ENCODE results near the gene RAET1E.
A peak's percentile ranks its signal among the peaks of the same experiment; 100 is the strongest.

RAET1E gene

DNA sequence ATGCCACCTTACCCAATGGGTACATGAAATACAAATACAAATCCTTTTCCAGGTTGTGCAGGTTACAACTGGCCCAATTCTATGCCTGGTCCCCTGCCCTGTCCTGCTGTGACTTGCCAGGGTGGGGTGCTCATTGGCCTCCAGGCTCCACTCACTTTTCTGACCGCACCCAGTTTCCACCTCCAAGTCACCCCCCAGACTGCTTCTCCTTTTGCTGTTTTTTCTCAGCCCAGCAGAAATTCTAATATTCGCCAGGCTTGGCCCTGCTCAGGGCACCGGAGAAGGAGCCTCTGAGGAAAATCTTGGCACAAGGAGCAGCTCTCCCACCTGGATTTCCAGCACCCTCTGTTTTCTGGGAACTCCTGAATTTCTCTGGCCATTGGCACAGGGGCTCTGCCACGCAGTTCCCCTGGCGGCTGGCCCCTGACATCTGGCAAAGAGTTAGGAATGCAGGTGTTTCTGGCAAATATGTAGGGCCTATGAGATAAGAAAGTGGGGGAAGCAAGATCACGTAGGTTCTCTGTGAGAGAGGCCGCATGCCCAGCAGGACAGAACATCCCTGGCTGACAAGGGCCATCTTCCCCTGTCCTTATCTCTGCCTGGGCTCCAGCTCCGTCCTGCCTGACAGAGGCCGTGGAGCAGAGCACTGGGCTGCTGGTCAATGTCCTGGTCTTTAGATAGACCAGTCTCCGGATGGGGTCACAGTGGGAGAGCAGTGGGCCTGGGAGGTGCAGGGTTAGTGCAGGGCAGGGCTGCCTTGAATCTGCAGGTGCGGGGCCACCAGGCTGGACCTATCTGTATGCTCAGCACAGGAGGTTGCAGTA, 2.9 kb upstream of the RAET1E start:
- CTCF ChIA-PET, result interaction anchor here (0.6 kb wide), 1 partner anchor 958 kb away, joined by 3 read pairs; no protein-coding TSS in a partner anchor
- TF ChIP-seq FOXM1 (IDR thresholded peaks at IDR 0.05; ENCODE audit: borderline replicate concordance), result no peak
- POLR2A ChIA-PET, result no interaction called here
- no peak for DNase-seq (ENCODE audit: extremely low spot score)

DNA sequence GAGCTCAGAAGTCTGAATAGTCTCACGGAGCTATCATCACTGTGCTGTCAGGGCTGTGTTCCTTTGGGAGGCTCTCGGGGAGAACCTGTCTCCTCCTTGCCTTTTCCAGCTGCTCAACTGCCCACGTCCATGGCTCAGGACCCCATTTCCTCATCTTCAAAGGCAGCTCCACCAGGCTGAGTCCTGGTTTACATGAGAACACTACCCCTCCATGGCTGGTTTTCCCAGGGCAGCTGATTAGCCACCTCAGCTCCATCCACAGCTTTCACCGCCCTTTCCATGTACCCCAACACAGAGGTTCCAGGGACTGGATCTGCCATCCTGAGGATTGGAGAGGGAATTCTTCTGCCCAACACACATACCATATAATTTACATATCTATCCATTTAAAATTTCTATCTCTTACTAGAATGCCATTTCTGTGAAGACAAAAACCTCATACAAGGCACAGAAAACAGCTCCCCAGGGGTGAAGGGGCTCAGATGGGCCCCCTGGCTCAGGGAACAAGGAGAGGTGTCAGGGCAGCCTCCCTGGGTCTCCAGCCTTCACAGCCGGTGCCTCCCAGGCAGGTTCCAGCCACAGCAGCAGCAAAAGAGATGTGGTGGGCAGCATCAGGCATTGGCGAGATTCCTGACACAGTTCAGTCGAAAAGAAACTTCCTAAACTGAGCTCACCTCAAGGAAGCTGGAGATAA, 2.2 kb upstream of the RAET1E start:
- ChIA-PET CTCF (interaction anchor here (0.6 kb wide), 1 partner anchor 959 kb away, joined by 3 read pairs; no protein-coding TSS in a partner anchor), POLR2A (no interaction called here)
- TF ChIP-seq ZNF384 (IDR thresholded peaks at IDR 0.05) (no peak), HDGF (IDR thresholded peaks at IDR 0.05; ENCODE audit: borderline replicate concordance) (no peak), NFRKB (IDR thresholded peaks at IDR 0.05) (no peak), LEF1 (IDR thresholded peaks at IDR 0.05; ENCODE audit: borderline replicate concordance) (no peak), L3MBTL2 (conservative IDR thresholded peaks at IDR 0.05) (no peak), TARDBP (IDR thresholded peaks at IDR 0.05) (no peak), FOXK2 (IDR thresholded peaks at IDR 0.05) (no peak), ARNT (IDR thresholded peaks at IDR 0.05) (no peak), SUZ12 (IDR thresholded peaks at IDR 0.05) (no peak), ELF4 (IDR thresholded peaks at IDR 0.05) (no peak), BHLHE40 (IDR thresholded peaks at IDR 0.05; ENCODE audit: borderline replicate concordance) (no peak), SP1 (IDR thresholded peaks at IDR 0.05) (no peak), FOXA1 (IDR thresholded peaks at IDR 0.05) (no peak), CTBP1 (IDR thresholded peaks at IDR 0.05; ENCODE audit: borderline replicate concordance) (no peak), FOXM1 (IDR thresholded peaks at IDR 0.05; ENCODE audit: borderline replicate concordance) (no peak)
- TF ChIP-seq, protein P1, sequence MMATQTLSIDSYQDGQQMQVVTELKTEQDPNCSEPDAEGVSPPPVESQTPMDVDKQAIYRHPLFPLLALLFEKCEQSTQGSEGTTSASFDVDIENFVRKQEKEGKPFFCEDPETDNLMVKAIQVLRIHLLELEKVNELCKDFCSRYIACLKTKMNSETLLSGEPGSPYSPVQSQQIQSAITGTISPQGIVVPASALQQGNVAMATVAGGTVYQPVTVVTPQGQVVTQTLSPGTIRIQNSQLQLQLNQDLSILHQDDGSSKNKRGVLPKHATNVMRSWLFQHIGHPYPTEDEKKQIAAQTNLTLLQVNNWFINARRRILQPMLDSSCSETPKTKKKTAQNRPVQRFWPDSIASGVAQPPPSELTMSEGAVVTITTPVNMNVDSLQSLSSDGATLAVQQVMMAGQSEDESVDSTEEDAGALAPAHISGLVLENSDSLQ (IDR thresholded peaks at IDR 0.05), result no peak
- DNase-seq (ENCODE audit: extremely low spot score), result no peak

DNA sequence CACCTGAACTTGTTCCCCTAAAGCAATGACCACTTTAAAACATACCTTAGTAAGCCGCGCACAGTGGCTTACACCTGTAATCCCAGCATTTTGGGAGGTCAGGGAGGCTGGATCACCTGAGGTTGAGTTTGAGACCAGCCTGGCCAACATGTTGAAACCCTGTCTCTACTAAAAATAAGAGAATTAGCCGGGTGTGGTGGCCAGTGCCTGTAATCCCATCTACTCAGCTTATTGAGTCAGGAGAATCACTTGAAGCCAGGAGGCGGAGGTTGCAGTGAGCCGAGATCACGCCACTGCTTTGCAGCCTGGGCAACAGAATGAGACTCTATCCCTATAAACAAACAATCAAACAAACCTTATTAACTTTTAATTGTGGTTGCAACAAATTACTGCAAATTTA, 1.6 kb upstream of the RAET1E start:
- POLR2A ChIA-PET, result no interaction called here
- TF ChIP-seq FOXM1 (IDR thresholded peaks at IDR 0.05; ENCODE audit: borderline replicate concordance), result no peak
- TF ChIP-seq SUZ12 (IDR thresholded peaks at IDR 0.05), result no peak
- TF ChIP-seq ARNT (IDR thresholded peaks at IDR 0.05), result no peak
- no peak for TF ChIP-seq L3MBTL2 (conservative IDR thresholded peaks at IDR 0.05)
- no peak for TF ChIP-seq ZNF384 (IDR thresholded peaks at IDR 0.05)
- TF ChIP-seq SP1 (IDR thresholded peaks at IDR 0.05), result no peak
- TF ChIP-seq CTBP1 (IDR thresholded peaks at IDR 0.05; ENCODE audit: borderline replicate concordance), result no peak
- no peak for TF ChIP-seq NFRKB (IDR thresholded peaks at IDR 0.05)
- TF ChIP-seq HDGF (IDR thresholded peaks at IDR 0.05; ENCODE audit: borderline replicate concordance), result no peak
- no peak for TF ChIP-seq BHLHE40 (IDR thresholded peaks at IDR 0.05; ENCODE audit: borderline replicate concordance)
- no peak for TF ChIP-seq ELF4 (IDR thresholded peaks at IDR 0.05)
- no peak for TF ChIP-seq FOXA1 (IDR thresholded peaks at IDR 0.05)
- TF ChIP-seq, protein P1 (IDR thresholded peaks at IDR 0.05), result no peak
- no peak for TF ChIP-seq LEF1 (IDR thresholded peaks at IDR 0.05; ENCODE audit: borderline replicate concordance)
- TF ChIP-seq FOXK2 (IDR thresholded peaks at IDR 0.05), result no peak
- no peak for TF ChIP-seq TARDBP (IDR thresholded peaks at IDR 0.05)
- no peak for DNase-seq (ENCODE audit: extremely low spot score)
- CTCF ChIA-PET, result no interaction called here

DNA sequence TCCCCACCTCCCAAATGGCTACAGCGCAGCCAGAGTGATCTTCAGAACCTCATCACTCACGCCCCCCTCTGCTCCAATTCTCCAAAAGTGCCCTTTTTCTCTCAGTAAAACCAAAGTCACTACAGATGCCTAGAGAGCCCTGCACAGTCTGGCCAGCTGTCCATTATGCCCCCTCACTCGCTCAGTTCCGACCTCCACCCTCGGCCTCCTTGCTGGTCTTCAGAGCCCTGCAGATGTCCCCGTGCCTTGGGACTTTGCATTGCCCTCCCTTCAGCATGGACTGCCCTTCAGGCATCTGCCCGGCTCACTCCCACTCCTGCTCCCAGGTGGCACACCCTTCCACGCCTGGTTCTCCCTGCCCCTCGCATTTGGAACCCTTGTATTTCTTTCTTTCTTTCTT, 1.1 kb upstream of the RAET1E start:
- DNase-seq (ENCODE audit: extremely low spot score), result no peak
- ChIA-PET CTCF (interaction anchor here (0.6 to 1.1 kb wide), 4 partner anchors 16 to 59 kb away, joined by 3 to 4 read pairs (median 4); no protein-coding TSS in a partner anchor), POLR2A (interaction anchor here (1.0 kb wide), 1 partner anchor 181 kb away, joined by 3 read pairs; no protein-coding TSS in a partner anchor)
- no peak for TF ChIP-seq FOXM1 (IDR thresholded peaks at IDR 0.05; ENCODE audit: borderline replicate concordance)
- no peak for TF ChIP-seq SP1 (IDR thresholded peaks at IDR 0.05)
- TF ChIP-seq HDGF (IDR thresholded peaks at IDR 0.05; ENCODE audit: borderline replicate concordance), result no peak
- no peak for TF ChIP-seq FOXK2 (IDR thresholded peaks at IDR 0.05)

DNA sequence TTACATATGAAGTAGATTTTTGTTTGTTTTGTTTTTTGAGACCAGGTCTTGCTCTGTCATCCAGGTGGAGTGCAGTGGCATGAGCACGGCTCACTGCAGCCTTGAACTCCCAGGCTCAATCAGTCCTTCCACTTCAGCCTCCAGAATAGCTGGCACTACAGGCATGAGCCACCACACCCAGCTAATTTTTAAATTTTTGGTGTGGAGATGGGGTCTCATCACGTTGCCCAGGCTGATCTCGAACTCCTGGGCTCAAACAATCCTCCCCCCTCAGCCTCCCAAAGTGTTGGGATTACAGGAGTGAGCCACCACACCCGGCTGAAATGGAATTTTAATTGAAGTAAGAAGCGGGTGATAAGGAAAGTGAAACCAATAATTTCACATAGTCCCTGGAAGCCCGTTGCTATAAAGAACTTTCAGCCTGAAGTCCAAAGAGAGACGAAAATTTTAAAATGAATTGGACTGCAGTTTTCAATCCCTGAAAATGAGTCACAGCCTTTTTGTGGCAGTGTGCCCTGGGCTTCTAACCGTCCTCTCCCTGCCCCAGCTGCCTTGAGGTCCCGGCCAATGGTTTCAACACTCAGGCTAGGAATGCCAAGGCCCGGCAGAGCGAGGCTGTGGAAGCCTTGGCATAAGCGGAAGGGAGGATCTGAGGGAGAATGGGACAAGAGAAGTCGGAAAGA, 757 bp downstream of the RAET1E start:
- POLR2A ChIA-PET, result no interaction called here
- TF ChIP-seq HDGF (IDR thresholded peaks at IDR 0.05; ENCODE audit: borderline replicate concordance) (no peak), ELF4 (IDR thresholded peaks at IDR 0.05) (no peak)
- CTCF ChIA-PET, result interaction anchor here (0.6 kb wide), 1 partner anchor 174 kb away, joined by 3 read pairs; no protein-coding TSS in a partner anchor
- DNase-seq (ENCODE audit: extremely low spot score), result no peak

DNA sequence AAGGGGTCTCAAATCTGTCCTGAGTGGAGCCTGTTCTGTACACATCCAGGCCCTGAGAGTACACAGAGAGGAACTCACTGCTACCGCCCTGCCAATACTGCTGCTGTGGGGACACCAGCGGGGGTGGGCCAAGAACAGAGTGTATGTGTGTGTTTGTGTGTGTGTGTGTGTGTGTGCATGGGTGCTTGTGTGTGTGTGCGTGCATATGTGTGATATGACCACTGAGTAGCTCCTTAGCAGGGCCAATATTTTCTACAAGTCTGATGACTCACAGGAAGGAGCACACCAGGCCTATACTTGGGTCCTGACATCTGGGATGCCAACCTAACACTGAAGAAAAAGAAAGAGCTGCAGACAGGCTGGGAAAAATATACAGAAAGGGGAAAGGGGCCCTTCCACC, 1.4 kb downstream of the RAET1E start:
- peak; percentile 2 for DNase-seq (ENCODE audit: extremely low spot score)
- TF ChIP-seq SUZ12 (IDR thresholded peaks at IDR 0.05), result no peak
- no peak for TF ChIP-seq HDGF (IDR thresholded peaks at IDR 0.05; ENCODE audit: borderline replicate concordance)
- TF ChIP-seq TARDBP (IDR thresholded peaks at IDR 0.05), result no peak
- TF ChIP-seq SP1 (IDR thresholded peaks at IDR 0.05), result no peak
- TF ChIP-seq FOXA1 (IDR thresholded peaks at IDR 0.05), result no peak
- no peak for TF ChIP-seq LEF1 (IDR thresholded peaks at IDR 0.05; ENCODE audit: borderline replicate concordance)
- no peak for TF ChIP-seq ARNT (IDR thresholded peaks at IDR 0.05)
- no peak for TF ChIP-seq FOXM1 (IDR thresholded peaks at IDR 0.05; ENCODE audit: borderline replicate concordance)
- TF ChIP-seq ELF4 (IDR thresholded peaks at IDR 0.05), result no peak
- no peak for TF ChIP-seq CTBP1 (IDR thresholded peaks at IDR 0.05; ENCODE audit: borderline replicate concordance)
- no peak for TF ChIP-seq FOXK2 (IDR thresholded peaks at IDR 0.05)
- TF ChIP-seq L3MBTL2 (conservative IDR thresholded peaks at IDR 0.05), result no peak
- TF ChIP-seq, protein P1 (IDR thresholded peaks at IDR 0.05), result no peak
- no peak for TF ChIP-seq BHLHE40 (IDR thresholded peaks at IDR 0.05; ENCODE audit: borderline replicate concordance)
- no peak for TF ChIP-seq ZNF384 (IDR thresholded peaks at IDR 0.05)
- ChIA-PET POLR2A (no interaction called here), CTCF (interaction anchor here (0.6 kb wide), 1 partner anchor 175 kb away, joined by 3 read pairs; no protein-coding TSS in a partner anchor)

All from HEK293T (cell line).